ENCODE data around the gene PDILT. TPM values are rescaled to one million over a fixed set of nuclear protein-coding genes. Genes with fewer than 3 reads are reported as not detected.

Gene PDILT
- total and polyA plus RNA-seq, 2 of the 8 experiments (the other 6 are each of a cell fraction or from before 2014, with no cell fraction given): not detected

- Histone ChIP-seq H3K9ac (replicated peaks in 1 of 4; ENCODE audit: extremely low read depth in 1 of 4, low read depth in 3 of 4, low read length in 3 of 4) (no peak overlapping the region), H3K23me2 (ENCODE audit: low read depth, low read length) (no peaks in the 10 kb centered on the region), H4K91ac (replicated peaks; ENCODE audit: insufficient read length, low read length) (no peak overlapping the region), H4K5ac (ENCODE audit: insufficient read length, low read depth, low read length) (no peak overlapping the region), H3K36me3 (ENCODE audit: control insufficient read depth in 2 of 4, insufficient read depth in 4 of 4, low read length in 3 of 4) (no peaks in the 10 kb centered on the region), H2BK5ac (ENCODE audit: low read depth, low read length) (no peak overlapping the region), H3K4me1 (replicated peaks in 1 of 4; ENCODE audit: control insufficient read depth in 3 of 4, insufficient read depth in 4 of 4, low read length in 3 of 4) (no peaks in the 10 kb centered on the region), H2AK5ac (ENCODE audit: low read depth, low read length) (no peak overlapping the region), H3K18ac (ENCODE audit: extremely low read depth, low read length) (no peak overlapping the region), H3K79me1 (ENCODE audit: low read depth, low read length) (no peaks in the 10 kb centered on the region), H3K56ac (replicated peaks; ENCODE audit: insufficient read length, low read depth, low read length) (no peak overlapping the region), H3K9me3 (ENCODE audit: insufficient read depth in 2 of 2, low read depth in 1 of 2, low read length in 1 of 2) (no peaks in the 10 kb centered on the region), H3K79me2 (ENCODE audit: control insufficient read depth in 1 of 2, insufficient read depth in 2 of 2, low read length in 2 of 2) (no peaks in the 10 kb centered on the region), H3K23ac (ENCODE audit: insufficient read length) (no peak overlapping the region), H2BK120ac (replicated peaks; ENCODE audit: low read depth, low read length) (no peak overlapping the region), H3K27ac (ENCODE audit: low read depth, low read length) (no peak overlapping the region), H2BK20ac (ENCODE audit: low read length) (no peak overlapping the region), H2BK15ac (ENCODE audit: low read length) (no peak overlapping the region), H4K8ac (ENCODE audit: extremely low read depth, insufficient read depth, low read length) (no peak overlapping the region), H3K4ac (replicated peaks; ENCODE audit: insufficient read length, low read depth, low read length) (no peak overlapping the region), H3K4me3 (ENCODE audit: extremely low read depth in 1 of 4, insufficient read depth in 2 of 4, low read depth in 3 of 4, low read length in 4 of 4) (no peak overlapping the region), H3K4me2 (ENCODE audit: insufficient read depth in 1 of 2, low read depth in 2 of 2, low read length in 2 of 2) (no peak overlapping the region), H3K14ac (ENCODE audit: insufficient read length) (no peak overlapping the region), H2AFZ (ENCODE audit: low read length) (no peak overlapping the region), H3K27me3 (replicated peaks in 1 of 4; ENCODE audit: control insufficient read depth in 3 of 4, extremely low read depth in 1 of 4, insufficient read depth in 3 of 4, low read length in 3 of 4) (no peaks in the 10 kb centered on the region), H2BK12ac (ENCODE audit: low read depth, low read length) (no peak overlapping the region), H4K20me1 (replicated peaks in 1 of 2; ENCODE audit: control insufficient read depth in 1 of 2, insufficient read depth in 2 of 2, low read length in 2 of 2) (no peaks in the 10 kb centered on the region)
- DNase-seq (ENCODE audit: low read depth in 1 of 2, low spot score in 2 of 2) (no peak), FAIRE-seq (no peak)
- WGBS, 2 experiments (ENCODE audit: extremely low coverage in 1 of 2, insufficient coverage in 1 of 2, insufficient read length in 1 of 2, insufficient replicate concordance in 2 of 2, low coverage in 1 of 2, low lambda C conversion rate in 2 of 2, missing lambda C conversion rate in 1 of 2): 85% methylated on average over 3 of the region's 3 CpGs; no CpG with 5 or more reads in 1 of the 2 experiments
- ChIA-PET POLR2A (ENCODE audit: partially characterized antibody) (no interaction called here), CTCF (ENCODE audit: partially characterized antibody) (interaction anchor here (0.6 to 10.6 kb wide), 7 partner anchors 19 to 464 kb away, joined by 3 to 114 read pairs (median 3); partner anchors contain the start of gene GP2)
- TF ChIP-seq SP2 (IDR thresholded peaks at IDR 0.05; ENCODE audit: low read length) (no peak), CBX5 (IDR thresholded peaks at IDR 0.05; ENCODE audit: low read depth, low read length) (no peak), USF2 (IDR thresholded peaks at IDR 0.05; ENCODE audit: low read length) (no peak), CBX8 (IDR thresholded peaks at IDR 0.05; ENCODE audit: borderline replicate concordance, low read depth, low read length) (no peak), TBP (IDR thresholded peaks at IDR 0.05; ENCODE audit: low read depth, low read length) (no peak)
- TF ChIP-seq, protein P1, sequence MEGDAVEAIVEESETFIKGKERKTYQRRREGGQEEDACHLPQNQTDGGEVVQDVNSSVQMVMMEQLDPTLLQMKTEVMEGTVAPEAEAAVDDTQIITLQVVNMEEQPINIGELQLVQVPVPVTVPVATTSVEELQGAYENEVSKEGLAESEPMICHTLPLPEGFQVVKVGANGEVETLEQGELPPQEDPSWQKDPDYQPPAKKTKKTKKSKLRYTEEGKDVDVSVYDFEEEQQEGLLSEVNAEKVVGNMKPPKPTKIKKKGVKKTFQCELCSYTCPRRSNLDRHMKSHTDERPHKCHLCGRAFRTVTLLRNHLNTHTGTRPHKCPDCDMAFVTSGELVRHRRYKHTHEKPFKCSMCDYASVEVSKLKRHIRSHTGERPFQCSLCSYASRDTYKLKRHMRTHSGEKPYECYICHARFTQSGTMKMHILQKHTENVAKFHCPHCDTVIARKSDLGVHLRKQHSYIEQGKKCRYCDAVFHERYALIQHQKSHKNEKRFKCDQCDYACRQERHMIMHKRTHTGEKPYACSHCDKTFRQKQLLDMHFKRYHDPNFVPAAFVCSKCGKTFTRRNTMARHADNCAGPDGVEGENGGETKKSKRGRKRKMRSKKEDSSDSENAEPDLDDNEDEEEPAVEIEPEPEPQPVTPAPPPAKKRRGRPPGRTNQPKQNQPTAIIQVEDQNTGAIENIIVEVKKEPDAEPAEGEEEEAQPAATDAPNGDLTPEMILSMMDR (IDR thresholded peaks at IDR 0.05; ENCODE audit: control extremely low read depth in 1 of 3, insufficient read depth in 1 of 3, low read depth in 1 of 3, low read length in 3 of 3): no peak
These were observed 40.5 kb downstream of the PDILT start for GRCh38 chr16:20364051-20364450.

Data from H1 (cell line).